Panc1 (cell line): Measurements from ENCODE around the gene HSPA4L.

Source experiments
- CTCF ChIP-seq: fragments of 450-650 bp; IDR thresholded peaks from 2 replicates; pipeline ENCODE4 v1.5.1; 2017; ENCODE audit warnings: mild to moderate bottlenecking
- POLR2AphosphoS5 ChIP-seq: IDR thresholded peaks from 2 replicates; pipeline ENCODE4 v1.6.1; 2012; ENCODE audit warnings: mild to moderate bottlenecking, low read depth, low read length, moderate library complexity
- REST ChIP-seq, 2 experiments: IDR thresholded peaks; 2 replicates each; pipeline ENCODE4 v1.6.1; 2011 to 2012; ENCODE audit warnings: low read depth in 2 of 2, control low read depth in 1 of 2, low read length in 1 of 2, mild to moderate bottlenecking in 1 of 2, moderate library complexity in 1 of 2; ENCODE audit not compliant: insufficient read depth in 1 of 2
- SIN3A ChIP-seq: IDR thresholded peaks from 2 replicates; pipeline ENCODE4 v1.6.1; 2012; ENCODE audit warnings: low read depth, mild to moderate bottlenecking, low read length, moderate library complexity, borderline replicate concordance; ENCODE audit not compliant: insufficient read depth

- TF ChIP-seq CTCF (no peak), REST (IDR thresholded peaks at IDR 0.05; ENCODE audit: insufficient read depth in 1 of 2, low read depth in 2 of 2, low read length in 1 of 2) (no peak), POLR2AphosphoS5 (no peak), SIN3A (no peak)
Measured at GRCh38 chr4:127829014-127829413, 46.9 kb downstream of the HSPA4L start.
